Esophagus muscularis mucosa (tissue), 4 donors: ENCODE results near the gene APOBEC3C. TPM values are rescaled to one million over a fixed set of nuclear protein-coding genes. Genes with fewer than 3 reads are reported as not detected.

Source experiments
- DNase-seq: peaks from one replicate; pipeline ENCODE4 v3.0.0-alpha.2; 2017; ENCODE audit errors: extremely low spot score
- H3K27ac ChIP-seq, 4 donors: fragments of 200-600 bp; sonication (generic); replicated peaks in 1 of 4; 1 replicate in 3 of 4; 2 replicates in 1 of 4; pipeline ENCODE4 v1.5.1; 2016 to 2019; ENCODE audit warnings: mild to moderate bottlenecking in 1 of 4
- H3K27me3 ChIP-seq, 4 donors: fragments of 200-600 bp; sonication (generic); one replicate each; pipeline versions ENCODE4 v1.5.1 to v1.6.0; 2016 to 2019
- H3K36me3 ChIP-seq, 4 donors: fragments of 200-600 bp; sonication (generic); one replicate each; pipeline ENCODE4 v1.5.1; 2016 to 2019
- H3K4me1 ChIP-seq, 4 donors: fragments of 200-600 bp; sonication (generic); one replicate each; pipeline ENCODE4 v1.5.1; 2016 to 2019
- H3K4me3 ChIP-seq, 4 donors: fragments of 200-600 bp; sonication (generic); 1 replicate in 2 of 4; 2 replicates in 2 of 4; pipeline ENCODE4 v1.5.1; 2016 to 2019; ENCODE audit warnings: mild to moderate bottlenecking in 4 of 4, moderate library complexity in 1 of 4
- H3K9me3 ChIP-seq, 4 donors: fragments of 200-600 bp; sonication (generic); 1 replicate in 3 of 4; 2 replicates in 1 of 4; pipeline ENCODE4 v1.5.1; 2016 to 2019
- CTCF ChIP-seq, 3 experiments: fragments of 200-600 bp in 2 of 3; fragments of 450-650 bp in 1 of 3; sonication (generic) in 2 of 3; IDR thresholded peaks; one replicate each; pipeline ENCODE4 v1.5.1; 2017 to 2019; ENCODE audit warnings: antibody characterized with exemption in 3 of 3, mild to moderate bottlenecking in 2 of 3, moderate library complexity in 1 of 3
- EP300 ChIP-seq: sonication (generic); formaldehyde crosslinking; IDR thresholded peaks from one replicate; pipeline ENCODE4 v1.6.1; 2017; ENCODE audit warnings: antibody characterized with exemption
- POLR2A ChIP-seq: fragments of 450-650 bp; IDR thresholded peaks from one replicate; pipeline ENCODE4 v1.6.1; 2017; ENCODE audit warnings: antibody characterized with exemption, moderate library complexity, mild to moderate bottlenecking, low read depth
- POLR2AphosphoS5 ChIP-seq, 2 donors: sonication (generic); formaldehyde crosslinking; IDR thresholded peaks; one replicate each; pipeline ENCODE4 v1.6.1; 2017; ENCODE audit warnings: antibody characterized with exemption in 2 of 2
- WGBS: methylation state at CpG from one replicate; pipeline ENCODE4 v1.1.5; 2018; 5-methylcytosine and 5-hydroxymethylcytosine counted together
- intact Hi-C: fragments of 100-400 bp; cut with DNase I; formaldehyde crosslinking; loops from one replicate; pipeline ENCODE4 v1.15.1; 2023
- total RNA-seq, 4 donors: library from RNA; depleted of rRNA; stranded (reverse); fragments of >200 nt; gene quantifications; one replicate each; pipeline versions ENCODE4 v1.1.0 to v1.2.1, GENCODE V29; 2016

The APOBEC3C gene
- total RNA-seq, 4 donors from 2014 or later = 7.1 to 11.3 (median 8.8) TPM

DNA sequence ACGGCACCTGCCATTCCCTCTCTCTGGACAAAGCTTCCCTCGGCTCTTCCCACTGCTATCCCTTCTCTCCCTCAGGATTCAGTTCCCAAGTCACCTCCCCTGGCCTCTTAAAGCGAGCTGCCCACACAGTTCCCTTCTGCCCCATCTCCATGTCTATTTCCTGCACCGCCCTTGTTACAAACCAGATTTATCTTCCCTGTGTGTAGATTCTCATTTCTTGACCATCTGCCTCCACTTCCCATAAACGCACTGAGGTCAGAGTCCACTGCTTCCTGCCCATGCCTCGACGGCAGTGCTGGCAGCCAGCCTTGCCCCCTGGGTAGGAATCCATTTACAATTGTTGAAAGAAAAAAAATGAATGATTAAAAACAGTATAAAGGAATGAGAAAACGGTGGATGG is 43.5 kb upstream of the APOBEC3C start:
- no peaks in the 10 kb centered on the region for H3K36me3 ChIP-seq
- H3K27ac ChIP-seq = no peak overlapping the region
- TF ChIP-seq EP300 (no peak), CTCF (IDR thresholded peaks at IDR 0.05) (no peak), POLR2AphosphoS5 (IDR thresholded peaks at IDR 0.05) (no peak), POLR2A (no peak)
- H3K27me3 ChIP-seq = peaks cover 0 to 13% (median 0%) of the 10 kb centered on the region in 4 donors
- H3K4me3 ChIP-seq = no peak overlapping the region
- no peak for DNase-seq
- H3K9me3 ChIP-seq = no peaks in the 10 kb centered on the region
- H3K4me1 ChIP-seq = no peaks in the 10 kb centered on the region
- no CpG with 5 or more reads among the region's 8 CpGs for WGBS
- intact Hi-C loops = no loop called here

DNA sequence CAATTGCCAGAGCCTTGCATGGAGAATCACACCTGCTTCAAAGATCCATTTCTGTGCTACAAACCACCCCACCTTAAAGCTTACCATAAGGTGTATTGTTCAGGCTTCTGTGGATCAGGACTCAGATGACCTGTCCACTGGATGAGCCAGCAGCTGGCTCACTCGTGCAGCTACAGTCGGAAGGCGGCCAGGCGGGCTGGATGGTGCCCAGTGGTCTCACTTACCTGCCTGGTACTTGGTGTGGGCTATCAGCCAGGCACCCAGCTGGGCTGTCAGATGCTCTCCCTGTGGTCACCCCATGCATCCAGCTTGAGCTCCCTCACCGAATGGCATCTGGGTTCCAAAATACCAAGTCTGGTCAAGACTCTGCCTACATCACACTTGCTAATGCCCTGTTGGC is 42.9 kb upstream of the APOBEC3C start:
- H3K36me3 ChIP-seq = no peaks in the 10 kb centered on the region
- TF ChIP-seq CTCF (IDR thresholded peaks at IDR 0.05) (no peak), POLR2A (no peak), EP300 (no peak), POLR2AphosphoS5 (IDR thresholded peaks at IDR 0.05) (no peak)
- WGBS = no CpG with 5 or more reads among the region's 5 CpGs
- H3K27ac ChIP-seq = no peak overlapping the region
- no peak for DNase-seq
- peaks cover 0 to 9% (median 0%) of the 10 kb centered on the region in 4 donors for H3K27me3 ChIP-seq
- no peaks in the 10 kb centered on the region for H3K4me1 ChIP-seq
- no peak overlapping the region for H3K4me3 ChIP-seq
- H3K9me3 ChIP-seq = no peaks in the 10 kb centered on the region
- intact Hi-C loops = no loop called here

DNA sequence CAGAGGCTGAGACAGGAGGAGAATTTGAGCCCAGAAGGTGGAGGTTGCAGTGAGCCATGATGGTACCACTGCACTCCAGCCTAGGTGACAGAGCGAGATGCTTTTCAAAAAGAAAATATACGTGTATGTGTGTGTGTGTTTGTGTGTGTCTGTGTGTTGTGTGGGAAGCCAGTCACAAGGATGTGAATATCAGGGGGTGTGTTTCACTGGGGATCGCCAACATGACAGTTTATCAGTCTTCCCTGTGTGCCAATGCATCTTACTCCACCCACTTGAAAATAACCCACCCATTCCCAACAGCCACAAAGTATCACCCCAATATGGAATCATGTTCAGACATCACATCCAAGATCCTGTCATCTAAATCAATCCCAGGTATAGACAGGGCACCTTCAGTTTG is 42.3 kb upstream of the APOBEC3C start:
- intact Hi-C loops = no loop called here
- Histone ChIP-seq H3K27me3 (peaks cover 0 to 3% (median 0%) of the 10 kb centered on the region in 4 donors), H3K27ac (no peak overlapping the region), H3K9me3 (no peaks in the 10 kb centered on the region), H3K4me3 (no peak overlapping the region), H3K4me1 (no peaks in the 10 kb centered on the region), H3K36me3 (no peaks in the 10 kb centered on the region)
- TF ChIP-seq POLR2AphosphoS5 (IDR thresholded peaks at IDR 0.05) (no peak), EP300 (no peak), POLR2A (no peak), CTCF (IDR thresholded peaks at IDR 0.05) (no peak)
- WGBS = no CpG with 5 or more reads among the region's 3 CpGs
- DNase-seq = no peak

GRCh38 chr22:38972558-38972957 is 41.5 kb upstream of the APOBEC3C start:
- WGBS = no CpG with 5 or more reads among the region's 5 CpGs
- Histone ChIP-seq H3K27me3 (no peaks in the 10 kb centered on the region), H3K9me3 (no peaks in the 10 kb centered on the region), H3K4me1 (no peaks in the 10 kb centered on the region), H3K27ac (no peak overlapping the region), H3K4me3 (no peak overlapping the region), H3K36me3 (no peaks in the 10 kb centered on the region)
- intact Hi-C loops = no loop called here
- TF ChIP-seq CTCF (IDR thresholded peaks at IDR 0.05) = no peak
- TF ChIP-seq POLR2AphosphoS5 (IDR thresholded peaks at IDR 0.05) = no peak
- no peak for TF ChIP-seq POLR2A
- no peak for TF ChIP-seq EP300
- DNase-seq = no peak

DNA sequence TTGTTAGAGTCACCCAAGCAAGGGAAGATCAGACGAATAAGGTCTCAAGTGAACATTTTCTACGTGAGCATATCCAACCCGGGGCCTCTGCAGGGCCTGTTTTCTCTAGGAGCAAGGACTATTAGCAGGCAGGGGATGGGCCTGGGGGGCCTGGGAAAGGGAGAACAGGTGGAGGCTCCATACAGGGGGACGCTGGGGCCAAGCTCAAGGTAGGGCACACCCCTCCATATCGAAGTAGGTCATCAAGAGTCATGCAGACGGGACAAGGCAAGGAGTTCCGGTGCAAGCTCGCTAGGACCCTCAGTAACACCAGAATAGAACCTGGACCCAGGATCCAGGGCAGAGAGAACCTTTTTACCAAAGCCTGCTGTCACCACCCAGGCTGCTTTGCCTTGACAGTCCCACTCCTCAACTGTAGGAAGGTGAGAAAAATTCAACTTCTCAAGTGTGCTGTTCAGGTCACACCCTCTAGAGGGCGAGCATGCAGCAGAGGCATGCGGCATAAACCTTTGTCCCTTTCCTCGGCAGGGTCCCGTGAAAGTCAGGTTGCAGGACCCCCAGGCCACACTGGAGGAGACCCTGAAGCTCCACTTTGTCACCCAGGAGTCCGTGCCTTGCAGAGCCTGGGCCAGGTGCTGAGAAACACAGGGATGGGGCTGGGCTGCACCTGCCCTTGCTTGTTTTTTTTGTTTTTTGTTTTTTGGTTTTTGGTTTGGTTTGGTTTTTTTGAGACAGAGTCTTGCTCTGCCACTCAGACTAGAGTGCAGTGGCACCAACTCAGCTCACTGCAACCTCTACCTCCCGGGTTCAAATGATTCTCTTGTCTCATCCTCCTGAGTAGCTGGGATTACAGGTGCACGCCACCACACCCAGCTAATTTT is 40.5 kb upstream of the APOBEC3C start:
- Histone ChIP-seq H3K27ac (no peak overlapping the region), H3K9me3 (no peaks in the 10 kb centered on the region), H3K4me1 (no peaks in the 10 kb centered on the region), H3K27me3 (no peaks in the 10 kb centered on the region), H3K4me3 (no peak overlapping the region), H3K36me3 (no peaks in the 10 kb centered on the region)
- peak; percentile 82 for DNase-seq
- TF ChIP-seq CTCF (IDR thresholded peaks at IDR 0.05) = peak in 1 of 3 experiments; percentile 80
- no peak for TF ChIP-seq POLR2A
- TF ChIP-seq POLR2AphosphoS5 (IDR thresholded peaks at IDR 0.05) = no peak
- no peak for TF ChIP-seq EP300
- WGBS = no CpG with 5 or more reads among the region's 15 CpGs
- intact Hi-C loops = no loop called here
